ENCODE measurements around the gene TMEM119. TPM values are rescaled to one million over a fixed set of nuclear protein-coding genes. Genes with fewer than 3 reads are reported as not detected.

TMEM119 gene
- total and polyA plus RNA-seq, 2 of the 13 experiments (the other 11 are each of a cell fraction or from before 2014, with no cell fraction given): not detected

DNA sequence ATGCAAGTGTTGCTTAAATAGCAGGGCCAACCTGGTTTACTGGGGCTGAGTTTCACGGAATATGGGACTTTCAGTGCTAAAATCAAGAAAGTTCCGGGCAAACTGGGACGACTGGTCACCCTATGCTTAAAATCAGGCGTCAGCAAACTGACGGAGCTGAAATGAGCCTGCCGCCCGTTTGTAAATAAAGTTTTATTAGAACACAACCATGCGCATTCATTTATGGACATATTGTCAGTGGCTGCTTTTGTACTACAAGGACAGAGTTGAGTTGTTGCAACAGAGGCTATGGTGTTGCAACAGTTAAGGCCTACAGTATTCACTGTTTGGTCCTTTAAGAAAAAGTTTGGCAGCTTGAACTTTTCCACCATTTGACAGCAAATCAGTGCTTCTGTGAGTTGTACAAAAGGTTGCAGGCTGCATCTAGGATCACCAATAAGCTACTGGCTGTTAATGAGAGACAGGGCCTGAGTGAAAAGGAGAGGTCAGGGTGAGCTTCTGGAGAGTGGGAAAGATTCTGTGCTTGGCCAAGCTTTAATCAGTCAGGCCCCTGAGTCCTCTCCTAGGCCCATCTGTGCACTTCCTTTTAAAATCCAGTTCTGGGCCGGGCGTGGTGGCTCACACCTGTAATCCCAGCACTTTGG lies 22.5 kb upstream of the TMEM119 start (continued):
- no peak for TF ChIP-seq PAF1 (CRISPR knock-in tag; IDR thresholded peaks at IDR 0.05)
- peak; percentile 34; the same call in 1 of the 2 replicates for TF ChIP-seq FOXA3 (CRISPR knock-in tag; IDR thresholded peaks at IDR 0.05)
- TF ChIP-seq YEATS4 (CRISPR knock-in tag; IDR thresholded peaks at IDR 0.05; ENCODE audit: borderline replicate concordance): 0 out of 2 replicates have a peak, but pooled peaks have one; percentile 35
- TF ChIP-seq PHF20 (CRISPR knock-in tag; IDR thresholded peaks at IDR 0.05): no peak
- TF ChIP-seq, protein P1, sequence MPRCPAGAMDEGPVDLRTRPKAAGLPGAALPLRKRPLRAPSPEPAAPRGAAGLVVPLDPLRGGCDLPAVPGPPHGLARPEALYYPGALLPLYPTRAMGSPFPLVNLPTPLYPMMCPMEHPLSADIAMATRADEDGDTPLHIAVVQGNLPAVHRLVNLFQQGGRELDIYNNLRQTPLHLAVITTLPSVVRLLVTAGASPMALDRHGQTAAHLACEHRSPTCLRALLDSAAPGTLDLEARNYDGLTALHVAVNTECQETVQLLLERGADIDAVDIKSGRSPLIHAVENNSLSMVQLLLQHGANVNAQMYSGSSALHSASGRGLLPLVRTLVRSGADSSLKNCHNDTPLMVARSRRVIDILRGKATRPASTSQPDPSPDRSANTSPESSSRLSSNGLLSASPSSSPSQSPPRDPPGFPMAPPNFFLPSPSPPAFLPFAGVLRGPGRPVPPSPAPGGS (CRISPR knock-in tag; IDR thresholded peaks at IDR 0.05): 0 out of 2 replicates have a peak, but pooled peaks have one; percentile 26
- no peak for TF ChIP-seq DPF2 (CRISPR knock-in tag; IDR thresholded peaks at IDR 0.05; ENCODE audit: borderline replicate concordance, low read depth)
- no peak for TF ChIP-seq KLF9 (CRISPR knock-in tag; IDR thresholded peaks at IDR 0.05; ENCODE audit: low read depth)
- peak; percentile 55; the same call in 1 of the 2 replicates for TF ChIP-seq ZNF331 (CRISPR knock-in tag; IDR thresholded peaks at IDR 0.05)
- no peak for TF ChIP-seq TGIF2 (CRISPR knock-in tag; IDR thresholded peaks at IDR 0.05)
- TF ChIP-seq NFATC3 (CRISPR knock-in tag; IDR thresholded peaks at IDR 0.05): 0 out of 2 replicates have a peak, but pooled peaks have one; percentile 22
- 0 out of 2 replicates have a peak, but pooled peaks have one; percentile 12 for TF ChIP-seq SIX4 (CRISPR knock-in tag; IDR thresholded peaks at IDR 0.05)
- 0 out of 2 replicates have a peak, but pooled peaks have one; percentile 2 for TF ChIP-seq MAFF (IDR thresholded peaks at IDR 0.05; ENCODE audit: low read depth, low read length)
- TF ChIP-seq, protein P2, sequence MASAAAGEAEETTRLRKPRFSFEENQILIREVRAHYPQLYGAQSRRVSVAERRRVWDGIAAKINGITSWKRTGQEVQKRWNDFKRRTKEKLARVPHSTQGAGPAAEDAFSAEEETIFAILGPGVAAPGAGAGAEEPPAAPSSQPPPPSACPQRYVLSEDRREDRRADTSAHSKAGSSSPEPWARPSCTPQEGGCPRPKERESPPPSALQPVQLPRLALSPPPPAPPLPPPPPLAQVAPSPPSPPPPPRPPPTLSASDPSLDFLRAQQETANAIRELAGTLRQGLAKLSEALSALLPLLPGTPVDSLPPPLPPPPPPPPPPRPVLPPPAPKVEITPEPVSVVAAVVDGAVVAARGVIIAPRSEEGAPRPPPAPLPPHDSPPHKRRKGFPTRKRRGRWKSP (CRISPR knock-in tag; IDR thresholded peaks at IDR 0.05): no peak
- TF ChIP-seq NR2F6 (IDR thresholded peaks at IDR 0.05): 0 out of 2 replicates have a peak, but pooled peaks have one; percentile 14
- peak; percentile 55 for TF ChIP-seq NR2F6 (CRISPR knock-in tag; IDR thresholded peaks at IDR 0.05)
- TF ChIP-seq, protein P3, sequence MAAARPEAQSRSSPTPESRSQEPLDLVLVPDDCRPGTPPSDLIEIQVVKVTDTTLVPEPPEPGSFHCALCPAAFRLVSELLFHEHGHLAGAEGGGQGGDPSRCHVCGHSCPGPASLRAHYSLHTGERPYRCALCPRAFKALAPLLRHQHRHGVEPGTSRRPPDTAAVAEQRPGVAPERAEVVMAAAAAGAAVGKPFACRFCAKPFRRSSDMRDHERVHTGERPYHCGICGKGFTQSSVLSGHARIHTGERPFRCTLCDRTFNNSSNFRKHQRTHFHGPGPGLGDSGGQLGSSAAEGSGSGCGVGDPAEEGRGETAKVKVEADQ (CRISPR knock-in tag; IDR thresholded peaks at IDR 0.05; ENCODE audit: borderline replicate concordance): no peak
- TF ChIP-seq, protein P4, sequence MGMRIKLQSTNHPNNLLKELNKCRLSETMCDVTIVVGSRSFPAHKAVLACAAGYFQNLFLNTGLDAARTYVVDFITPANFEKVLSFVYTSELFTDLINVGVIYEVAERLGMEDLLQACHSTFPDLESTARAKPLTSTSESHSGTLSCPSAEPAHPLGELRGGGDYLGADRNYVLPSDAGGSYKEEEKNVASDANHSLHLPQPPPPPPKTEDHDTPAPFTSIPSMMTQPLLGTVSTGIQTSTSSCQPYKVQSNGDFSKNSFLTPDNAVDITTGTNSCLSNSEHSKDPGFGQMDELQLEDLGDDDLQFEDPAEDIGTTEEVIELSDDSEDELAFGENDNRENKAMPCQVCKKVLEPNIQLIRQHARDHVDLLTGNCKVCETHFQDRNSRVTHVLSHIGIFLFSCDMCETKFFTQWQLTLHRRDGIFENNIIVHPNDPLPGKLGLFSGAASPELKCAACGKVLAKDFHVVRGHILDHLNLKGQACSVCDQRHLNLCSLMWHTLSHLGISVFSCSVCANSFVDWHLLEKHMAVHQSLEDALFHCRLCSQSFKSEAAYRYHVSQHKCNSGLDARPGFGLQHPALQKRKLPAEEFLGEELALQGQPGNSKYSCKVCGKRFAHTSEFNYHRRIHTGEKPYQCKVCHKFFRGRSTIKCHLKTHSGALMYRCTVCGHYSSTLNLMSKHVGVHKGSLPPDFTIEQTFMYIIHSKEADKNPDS (CRISPR knock-in tag; IDR thresholded peaks at IDR 0.05): no peak
- TF ChIP-seq, protein P5, sequence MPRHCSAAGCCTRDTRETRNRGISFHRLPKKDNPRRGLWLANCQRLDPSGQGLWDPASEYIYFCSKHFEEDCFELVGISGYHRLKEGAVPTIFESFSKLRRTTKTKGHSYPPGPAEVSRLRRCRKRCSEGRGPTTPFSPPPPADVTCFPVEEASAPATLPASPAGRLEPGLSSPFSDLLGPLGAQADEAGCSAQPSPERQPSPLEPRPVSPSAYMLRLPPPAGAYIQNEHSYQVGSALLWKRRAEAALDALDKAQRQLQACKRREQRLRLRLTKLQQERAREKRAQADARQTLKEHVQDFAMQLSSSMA (CRISPR knock-in tag; IDR thresholded peaks at IDR 0.05): peak; percentile 80
- TF ChIP-seq FOSL1 (CRISPR knock-in tag; IDR thresholded peaks at IDR 0.05; ENCODE audit: borderline replicate concordance): no peak
- TF ChIP-seq, protein P6, sequence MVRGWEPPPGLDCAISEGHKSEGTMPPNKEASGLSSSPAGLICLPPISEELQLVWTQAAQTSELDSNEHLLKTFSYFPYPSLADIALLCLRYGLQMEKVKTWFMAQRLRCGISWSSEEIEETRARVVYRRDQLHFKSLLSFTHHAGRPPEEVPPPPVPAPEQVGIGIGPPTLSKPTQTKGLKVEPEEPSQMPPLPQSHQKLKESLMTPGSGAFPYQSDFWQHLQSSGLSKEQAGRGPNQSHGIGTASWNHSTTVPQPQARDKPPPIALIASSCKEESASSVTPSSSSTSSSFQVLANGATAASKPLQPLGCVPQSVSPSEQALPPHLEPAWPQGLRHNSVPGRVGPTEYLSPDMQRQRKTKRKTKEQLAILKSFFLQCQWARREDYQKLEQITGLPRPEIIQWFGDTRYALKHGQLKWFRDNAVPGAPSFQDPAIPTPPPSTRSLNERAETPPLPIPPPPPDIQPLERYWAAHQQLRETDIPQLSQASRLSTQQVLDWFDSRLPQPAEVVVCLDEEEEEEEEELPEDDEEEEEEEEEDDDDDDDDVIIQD (CRISPR knock-in tag; IDR thresholded peaks at IDR 0.05; ENCODE audit: low read depth): no peak
- no peak for TF ChIP-seq PHB2 (IDR thresholded peaks at IDR 0.05; ENCODE audit: partially characterized antibody)
- no peak for TF ChIP-seq ZMYM2 (CRISPR knock-in tag; IDR thresholded peaks at IDR 0.05)
